BE2C (cell line): ENCODE results near the gene SMAD5.

Experiments
- DNase-seq: peaks from one replicate; pipeline ENCODE4 v3.0.0-alpha.2; 2020
- H3K27me3 ChIP-seq: fragments of 250-450 bp; sonication (Bioruptor Pico); 2 replicates; pipeline ENCODE4 v1.5.1; 2020; ENCODE audit warnings: mild to moderate bottlenecking
- H3K36me3 ChIP-seq: fragments of 250-450 bp; sonication (Bioruptor Pico); 2 replicates; pipeline ENCODE4 v1.5.1; 2020; ENCODE audit warnings: mild to moderate bottlenecking
- H3K4me1 ChIP-seq: fragments of 250-450 bp; sonication (Bioruptor Pico); 2 replicates; pipeline ENCODE4 v1.5.1; 2020
- H3K4me3 ChIP-seq: 2 replicates; pipeline ENCODE4 v1.5.1; 2011; ENCODE audit warnings: low read depth, low read length
- H3K9me3 ChIP-seq: fragments of 250-450 bp; sonication (Bioruptor Pico); 2 replicates; pipeline ENCODE4 v1.5.1; 2020
- CTCF ChIP-seq: IDR thresholded peaks from 2 replicates; pipeline ENCODE4 v1.5.1; 2012; ENCODE audit warnings: mild to moderate bottlenecking, low read depth, low read length

SMAD5 gene

GRCh38 chr5:136164226-136164625, 31.6 kb downstream of the SMAD5 start:
- Histone ChIP-seq H3K36me3 (peaks cover 43% of the 10 kb centered on the region), H3K9me3 (no peaks in the 10 kb centered on the region), H3K4me1 (no peaks in the 10 kb centered on the region), H3K27me3 (no peaks in the 10 kb centered on the region), H3K4me3 (no peak overlapping the region)
- no peak for DNase-seq
- TF ChIP-seq CTCF: no peak

- H3K4me1 ChIP-seq: no peaks in the 10 kb centered on the region
- TF ChIP-seq CTCF: no peak
- H3K27me3 ChIP-seq: no peaks in the 10 kb centered on the region
- DNase-seq: no peak
- no peaks in the 10 kb centered on the region for H3K9me3 ChIP-seq
- H3K4me3 ChIP-seq: no peak overlapping the region
- H3K36me3 ChIP-seq: peaks cover 36% of the 10 kb centered on the region
Observed at GRCh38 chr5:136166909-136167308, 34.3 kb downstream of the SMAD5 start.

- no peak for TF ChIP-seq CTCF
- H3K9me3 ChIP-seq: no peaks in the 10 kb centered on the region
- H3K27me3 ChIP-seq: no peaks in the 10 kb centered on the region
- H3K4me1 ChIP-seq: no peaks in the 10 kb centered on the region
- no peak overlapping the region for H3K4me3 ChIP-seq
- H3K36me3 ChIP-seq: peaks cover 25% of the 10 kb centered on the region
- DNase-seq: no peak
Observed at GRCh38 chr5:136169218-136169617, 36.6 kb downstream of the SMAD5 start.

- no peaks in the 10 kb centered on the region for H3K9me3 ChIP-seq
- H3K27me3 ChIP-seq: no peaks in the 10 kb centered on the region
- DNase-seq: no peak
- peaks cover 32% of the 10 kb centered on the region for H3K36me3 ChIP-seq
- no peaks in the 10 kb centered on the region for H3K4me1 ChIP-seq
- H3K4me3 ChIP-seq: no peak overlapping the region
- peak; percentile 75 for TF ChIP-seq CTCF
Observed at GRCh38 chr5:136174021-136174659, 41.5 kb downstream of the SMAD5 start.

- no peak overlapping the region for H3K4me3 ChIP-seq
- no peaks in the 10 kb centered on the region for H3K9me3 ChIP-seq
- peaks cover 7% of the 10 kb centered on the region for H3K36me3 ChIP-seq
- no peak for DNase-seq
- H3K4me1 ChIP-seq: no peaks in the 10 kb centered on the region
- no peak for TF ChIP-seq CTCF
- no peaks in the 10 kb centered on the region for H3K27me3 ChIP-seq
Observed at GRCh38 chr5:136182618-136183017, 50.0 kb downstream of the SMAD5 start.

- no peaks in the 10 kb centered on the region; the same call in 1 of the 2 replicates for H3K36me3 ChIP-seq
- no peak for TF ChIP-seq CTCF
- H3K4me1 ChIP-seq: no peaks in the 10 kb centered on the region
- H3K9me3 ChIP-seq: no peaks in the 10 kb centered on the region
- H3K27me3 ChIP-seq: peaks cover 12% of the 10 kb centered on the region
- no peak for DNase-seq
- H3K4me3 ChIP-seq: no peak overlapping the region
Observed at GRCh38 chr5:136185974-136186665, 53.5 kb downstream of the SMAD5 start.
